HCT116 (cell line): Measurements from ENCODE around the gene EHBP1. TPM values are rescaled to one million over a fixed set of nuclear protein-coding genes. Genes with fewer than 3 reads are reported as not detected.

Experiments used
- ATAC-seq: fragments of 200-7000 bp; cut with Tn5 transposase; 2 replicates; pipeline ENCODE4 v1.9.1; 2020; ENCODE audit warnings: mild to moderate bottlenecking, moderate library complexity
- BruUV-seq: library from RNA; stranded (reverse); fragments of 400-500 nt; replicated peaks from 2 replicates; lab custom pipeline; 2021; lab: Mats Ljungman, UMichigan
- CTCF ChIA-PET: fragments of 300-600 bp; sonication (Branson Sonifier 250); formaldehyde crosslinking; loops from one replicate; lab custom pipeline; 2021; ENCODE audit warnings: antibody characterized with exemption; lab: Charles Lee
- POLR2A ChIA-PET: fragments of 300-600, 350-600 bp; sonication (Branson Sonifier 250); formaldehyde crosslinking; loops from one replicate; lab custom pipeline; 2021; ENCODE audit warnings: antibody characterized with exemption; lab: Charles Lee
- RAD21 ChIA-PET, 2 experiments: fragments of 300-600 bp; sonication (Branson Sonifier 250); formaldehyde crosslinking; loops; one replicate each; lab custom pipeline; 2023; ENCODE audit warnings: low total read pairs in 2 of 2; ENCODE audit not compliant: uncharacterized antibody in 2 of 2, unreplicated experiment in 2 of 2, low non-redundant PET in 1 of 2; lab: Charles Lee
- DNase-seq: peaks from one replicate; pipeline ENCODE4 v3.0.0-alpha.2; 2010; ENCODE audit warnings: low read depth, low spot score
- H2AFZ ChIP-seq: fragments of 200-600 bp; shearing (Covaris generic), sonication (generic); 2 replicates; pipeline ENCODE4 v1.6.1; 2017; ENCODE audit warnings: low read depth, mixed run types, mixed read lengths, antibody characterized with exemption, low read length; ENCODE audit not compliant: poor library complexity, severe bottlenecking
- H3K27ac ChIP-seq: 2 replicates; pipeline ENCODE4 v1.5.1; 2012; ENCODE audit warnings: low read depth, low read length
- H3K27me3 ChIP-seq: fragments of 200-600 bp; sonication (generic); 2 replicates; pipeline ENCODE4 v1.6.1; 2016; ENCODE audit warnings: mixed run types, low read length, mixed read lengths; ENCODE audit not compliant: insufficient read depth
- H3K36me3 ChIP-seq, 2 experiments: fragments of 200-500 bp in 1 of 2; fragments of 200-600 bp in 1 of 2; sonication (Bioruptor generic) in 1 of 2; sonication (generic) in 1 of 2; 2 replicates each; pipeline versions ENCODE4 v1.5.1 to v1.6.1; 2014 to 2016; ENCODE audit warnings: low read length in 2 of 2, inconsistent platforms in 1 of 2, mixed read lengths in 1 of 2, mixed run types in 1 of 2; ENCODE audit not compliant: insufficient read depth in 2 of 2, control insufficient read depth in 1 of 2
- H3K4me1 ChIP-seq, 2 experiments: fragments of 200-600 bp in 1 of 2; sonication (generic) in 1 of 2; 2 replicates each; pipeline versions ENCODE4 v1.5.1 to v1.6.1; 2012 to 2017; ENCODE audit warnings: low read length in 2 of 2, inconsistent platforms in 1 of 2, mild to moderate bottlenecking in 1 of 2, mixed read lengths in 1 of 2, mixed run types in 1 of 2, moderate library complexity in 1 of 2; ENCODE audit not compliant: insufficient read depth in 2 of 2, control insufficient read depth in 1 of 2
- H3K4me2 ChIP-seq: fragments of 200-600 bp; sonication (generic); 2 replicates; pipeline ENCODE4 v1.6.1; 2017; ENCODE audit warnings: mixed run types, low read length, mixed read lengths
- H3K4me3 ChIP-seq, 2 experiments: fragments of 200-600 bp in 1 of 2; sonication (generic) in 1 of 2; replicated peaks in 1 of 2; 2 replicates each; pipeline ENCODE4 v1.5.1; 2011 to 2016; ENCODE audit warnings: low read length in 2 of 2, control low read depth in 1 of 2, low read depth in 1 of 2, mild to moderate bottlenecking in 1 of 2, mixed read lengths in 1 of 2, mixed run types in 1 of 2
- H3K79me2 ChIP-seq: fragments of 200-600 bp; sonication (generic); 2 replicates; pipeline ENCODE4 v1.6.1; 2017; ENCODE audit warnings: mild to moderate bottlenecking, mixed run types, low read length, moderate library complexity, mixed read lengths; ENCODE audit not compliant: insufficient read depth
- H3K9ac ChIP-seq: fragments of 200-600 bp; sonication (generic); 2 replicates; pipeline ENCODE4 v1.6.1; 2016; ENCODE audit warnings: low read length, mixed read lengths
- H3K9me2 ChIP-seq: fragments of 200-600 bp; sonication (generic), shearing (Covaris generic); 2 replicates; pipeline ENCODE4 v1.6.1; 2017; ENCODE audit warnings: mixed run types, mild to moderate bottlenecking, moderate library complexity; ENCODE audit not compliant: insufficient read depth
- H3K9me3 ChIP-seq, 2 experiments: fragments of 200-500 bp in 1 of 2; fragments of 200-600 bp in 1 of 2; sonication (Bioruptor generic) in 1 of 2; sonication (generic) in 1 of 2; 2 replicates each; pipeline ENCODE4 v1.6.1; 2014 to 2017; ENCODE audit warnings: low read length in 2 of 2, mixed read lengths in 2 of 2, inconsistent platforms in 1 of 2, low read depth in 1 of 2, mild to moderate bottlenecking in 1 of 2, mixed run types in 1 of 2, moderate library complexity in 1 of 2; ENCODE audit not compliant: control insufficient read depth in 1 of 2, insufficient read depth in 1 of 2
- H4K20me1 ChIP-seq: fragments of 200-600 bp; sonication (generic), shearing (Covaris generic); 2 replicates; pipeline ENCODE4 v1.6.1; 2017; ENCODE audit warnings: mixed run types, mild to moderate bottlenecking, moderate library complexity; ENCODE audit not compliant: insufficient read depth
- EZH2phosphoT487 ChIP-seq: fragments of 200-600 bp; IDR thresholded peaks from 2 replicates; pipeline ENCODE4 v1.6.1; 2018; ENCODE audit warnings: antibody characterized with exemption, borderline replicate concordance
- FOSL1 ChIP-seq: IDR thresholded peaks from 2 replicates; pipeline ENCODE4 v1.6.1; 2012; ENCODE audit warnings: low read depth
- JUND ChIP-seq: IDR thresholded peaks from 2 replicates; pipeline ENCODE4 v1.6.1; 2012
- POLR2AphosphoS5 ChIP-seq: IDR thresholded peaks from 2 replicates; pipeline ENCODE4 v1.6.1; 2011; ENCODE audit warnings: mild to moderate bottlenecking, low read depth, low read length, moderate library complexity
- RAD21 ChIP-seq: IDR thresholded peaks from 2 replicates; pipeline ENCODE4 v1.6.1; 2012; ENCODE audit warnings: low read depth, mild to moderate bottlenecking
- SIN3A ChIP-seq: IDR thresholded peaks from 2 replicates; pipeline ENCODE4 v1.6.1; 2012; ENCODE audit warnings: low read depth
- SRF ChIP-seq: IDR thresholded peaks from 2 replicates; pipeline ENCODE4 v1.6.1; 2012; ENCODE audit warnings: low read depth
- TCF7L2 ChIP-seq: IDR thresholded peaks from 2 replicates; pipeline ENCODE4 v1.7.0; 2011; ENCODE audit warnings: borderline replicate concordance, inconsistent platforms; ENCODE audit not compliant: insufficient read depth, insufficient read length; ENCODE audit errors: extremely low read depth
- ZFX ChIP-seq: fragments of 450-650 bp; IDR thresholded peaks from 2 replicates; pipeline ENCODE4 v1.6.1; 2017
- ZNF274 ChIP-seq: fragments of 200-500 bp; sonication (Bioruptor generic); IDR thresholded peaks from 2 replicates; pipeline ENCODE4 v1.6.1; 2014; ENCODE audit warnings: mild to moderate bottlenecking, low read depth, low read length, inconsistent platforms
- intact Hi-C: fragments of 100-400 bp; cut with micrococcal nuclease; formaldehyde crosslinking; loops from 2 replicates; pipeline ENCODE4 v1.10.0; 2022
- total RNA-seq: library from RNA; stranded (reverse); gene quantifications from one replicate; pipeline ENCODE4 v1.2.1, GENCODE V29; 2021; ENCODE audit not compliant: unreplicated experiment
- TF ChIP-seq, protein P1 (sequence below): IDR thresholded peaks from 2 replicates; pipeline ENCODE4 v1.6.1; 2011; ENCODE audit warnings: mild to moderate bottlenecking, low read length, moderate library complexity; ENCODE audit not compliant: insufficient replicate concordance; ENCODE audit errors: extremely low read depth
- TF ChIP-seq, protein P2 (sequence below): IDR thresholded peaks from 2 replicates; pipeline ENCODE4 v1.6.1; 2012; ENCODE audit warnings: low read depth

The EHBP1 gene
- total RNA-seq, 1 experiment from 2014 or later, result 89.9 TPM

DNA sequence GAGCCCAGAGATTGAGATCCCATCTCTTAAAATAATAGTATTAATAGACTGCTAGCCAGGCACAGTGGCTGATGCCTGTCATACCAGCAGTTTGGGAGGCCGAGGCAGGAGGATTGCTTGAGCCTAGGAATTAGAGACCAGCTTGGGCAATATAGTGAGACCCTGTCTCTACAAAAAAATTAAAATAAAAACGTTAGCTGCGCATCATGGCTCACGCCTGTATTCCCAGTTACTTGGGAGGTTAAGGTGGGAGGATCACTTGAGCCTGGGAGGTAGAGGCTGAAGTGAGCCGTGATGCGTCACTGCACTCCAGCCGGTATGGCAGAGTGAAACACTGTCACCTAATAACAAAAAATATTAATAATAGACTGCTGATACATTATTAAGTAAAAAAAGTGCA, 178.1 kb downstream of the EHBP1 start:
- ATAC-seq, result no peak
- H4K20me1 ChIP-seq, result no peaks in the 10 kb centered on the region
- ChIA-PET RAD21 (no interaction called here), CTCF (no interaction called here), POLR2A (no interaction called here)
- H3K79me2 ChIP-seq, result 0 out of 2 replicates have a peak, but pooled peaks cover 5% of the 10 kb centered on the region
- H3K9ac ChIP-seq, result no peak overlapping the region
- no TSS peak for BruUV-seq
- no peak for TF ChIP-seq JUND
- TF ChIP-seq POLR2AphosphoS5, result no peak
- TF ChIP-seq EZH2phosphoT487, result no peak
- TF ChIP-seq, protein P1, sequence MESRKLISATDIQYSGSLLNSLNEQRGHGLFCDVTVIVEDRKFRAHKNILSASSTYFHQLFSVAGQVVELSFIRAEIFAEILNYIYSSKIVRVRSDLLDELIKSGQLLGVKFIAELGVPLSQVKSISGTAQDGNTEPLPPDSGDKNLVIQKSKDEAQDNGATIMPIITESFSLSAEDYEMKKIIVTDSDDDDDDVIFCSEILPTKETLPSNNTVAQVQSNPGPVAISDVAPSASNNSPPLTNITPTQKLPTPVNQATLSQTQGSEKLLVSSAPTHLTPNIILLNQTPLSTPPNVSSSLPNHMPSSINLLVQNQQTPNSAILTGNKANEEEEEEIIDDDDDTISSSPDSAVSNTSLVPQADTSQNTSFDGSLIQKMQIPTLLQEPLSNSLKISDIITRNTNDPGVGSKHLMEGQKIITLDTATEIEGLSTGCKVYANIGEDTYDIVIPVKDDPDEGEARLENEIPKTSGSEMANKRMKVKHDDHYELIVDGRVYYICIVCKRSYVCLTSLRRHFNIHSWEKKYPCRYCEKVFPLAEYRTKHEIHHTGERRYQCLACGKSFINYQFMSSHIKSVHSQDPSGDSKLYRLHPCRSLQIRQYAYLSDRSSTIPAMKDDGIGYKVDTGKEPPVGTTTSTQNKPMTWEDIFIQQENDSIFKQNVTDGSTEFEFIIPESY, result no peak
- no peak overlapping the region for H2AFZ ChIP-seq
- H3K9me3 ChIP-seq, result no peaks in the 10 kb centered on the region
- H3K36me3 ChIP-seq, result peaks cover 3 to 21% of the 10 kb centered on the region in 2 experiments; a peak in 3 of 4 replicates
- no peaks in the 10 kb centered on the region for H3K27me3 ChIP-seq
- peak overlapping the region; percentile 33; the same call in 1 of the 2 replicates for H3K27ac ChIP-seq
- H3K4me2 ChIP-seq, result no peak overlapping the region
- intact Hi-C loops, result no loop called here
- no peak for DNase-seq
- no peak overlapping the region for H3K4me3 ChIP-seq
- peaks cover 0 to 4% of the 10 kb centered on the region in 2 experiments; a peak in 1 of 4 replicates for H3K4me1 ChIP-seq
- no peaks in the 10 kb centered on the region for H3K9me2 ChIP-seq

DNA sequence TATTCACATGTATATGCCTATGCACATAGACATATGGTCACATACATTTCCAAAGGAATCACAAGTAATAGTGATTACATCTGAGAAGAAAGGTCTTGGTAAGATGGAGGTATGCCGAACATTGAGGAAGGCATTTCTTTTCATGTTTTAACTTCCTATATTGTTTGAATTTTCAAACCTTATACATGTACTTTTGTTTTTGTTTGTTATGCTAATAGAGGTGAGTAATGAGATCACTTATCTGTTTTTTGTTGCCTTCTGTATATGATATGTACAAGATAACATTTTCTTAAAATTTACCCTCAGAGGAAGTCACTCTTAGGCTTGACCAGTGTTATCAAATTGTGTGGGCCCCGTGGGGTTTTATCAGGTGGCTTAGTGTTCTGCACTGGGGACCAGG, 178.6 kb downstream of the EHBP1 start:
- DNase-seq (no peak), ATAC-seq (no peak)
- BruUV-seq, result no TSS peak
- peaks cover 1 to 18% of the 10 kb centered on the region in 2 experiments; a peak in 3 of 4 replicates for H3K36me3 ChIP-seq
- H3K4me1 ChIP-seq, result peaks cover 0 to 4% of the 10 kb centered on the region in 2 experiments; a peak in 1 of 4 replicates
- no peak overlapping the region for H3K9ac ChIP-seq
- no peaks in the 10 kb centered on the region for H3K9me3 ChIP-seq
- POLR2A ChIA-PET, result no interaction called here
- H2AFZ ChIP-seq, result no peak overlapping the region
- H3K4me2 ChIP-seq, result no peak overlapping the region
- no peaks in the 10 kb centered on the region for H3K9me2 ChIP-seq
- no peaks in the 10 kb centered on the region for H3K27me3 ChIP-seq
- intact Hi-C loops, result no loop called here
- RAD21 ChIA-PET, result no interaction called here
- no peak overlapping the region for H3K4me3 ChIP-seq
- CTCF ChIA-PET, result no interaction called here
- H3K27ac ChIP-seq, result peak overlapping the region; percentile 33; the same call in 1 of the 2 replicates
- H4K20me1 ChIP-seq, result no peaks in the 10 kb centered on the region
- 0 out of 2 replicates have a peak, but pooled peaks cover 5% of the 10 kb centered on the region for H3K79me2 ChIP-seq
- TF ChIP-seq, protein P1, result no peak
- TF ChIP-seq JUND, result no peak
- no peak for TF ChIP-seq ZFX
- no peak for TF ChIP-seq RAD21
- no peak for TF ChIP-seq ZNF274
- no peak for TF ChIP-seq SRF
- no peak for TF ChIP-seq TCF7L2
- no peak for TF ChIP-seq SIN3A
- TF ChIP-seq FOSL1, result no peak
- TF ChIP-seq, protein P2, sequence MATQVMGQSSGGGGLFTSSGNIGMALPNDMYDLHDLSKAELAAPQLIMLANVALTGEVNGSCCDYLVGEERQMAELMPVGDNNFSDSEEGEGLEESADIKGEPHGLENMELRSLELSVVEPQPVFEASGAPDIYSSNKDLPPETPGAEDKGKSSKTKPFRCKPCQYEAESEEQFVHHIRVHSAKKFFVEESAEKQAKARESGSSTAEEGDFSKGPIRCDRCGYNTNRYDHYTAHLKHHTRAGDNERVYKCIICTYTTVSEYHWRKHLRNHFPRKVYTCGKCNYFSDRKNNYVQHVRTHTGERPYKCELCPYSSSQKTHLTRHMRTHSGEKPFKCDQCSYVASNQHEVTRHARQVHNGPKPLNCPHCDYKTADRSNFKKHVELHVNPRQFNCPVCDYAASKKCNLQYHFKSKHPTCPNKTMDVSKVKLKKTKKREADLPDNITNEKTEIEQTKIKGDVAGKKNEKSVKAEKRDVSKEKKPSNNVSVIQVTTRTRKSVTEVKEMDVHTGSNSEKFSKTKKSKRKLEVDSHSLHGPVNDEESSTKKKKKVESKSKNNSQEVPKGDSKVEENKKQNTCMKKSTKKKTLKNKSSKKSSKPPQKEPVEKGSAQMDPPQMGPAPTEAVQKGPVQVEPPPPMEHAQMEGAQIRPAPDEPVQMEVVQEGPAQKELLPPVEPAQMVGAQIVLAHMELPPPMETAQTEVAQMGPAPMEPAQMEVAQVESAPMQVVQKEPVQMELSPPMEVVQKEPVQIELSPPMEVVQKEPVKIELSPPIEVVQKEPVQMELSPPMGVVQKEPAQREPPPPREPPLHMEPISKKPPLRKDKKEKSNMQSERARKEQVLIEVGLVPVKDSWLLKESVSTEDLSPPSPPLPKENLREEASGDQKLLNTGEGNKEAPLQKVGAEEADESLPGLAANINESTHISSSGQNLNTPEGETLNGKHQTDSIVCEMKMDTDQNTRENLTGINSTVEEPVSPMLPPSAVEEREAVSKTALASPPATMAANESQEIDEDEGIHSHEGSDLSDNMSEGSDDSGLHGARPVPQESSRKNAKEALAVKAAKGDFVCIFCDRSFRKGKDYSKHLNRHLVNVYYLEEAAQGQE, result no peak
